HUES64 (cell line): ENCODE results near the gene LRRTM4.
"Not testable (repeated sequence)": the region's sequence is repeated elsewhere in the genome, so short reads cannot be mapped to it uniquely, and the experiment has no call there.

Experiments used
- H3K27ac ChIP-seq: 2 replicates; pipeline ENCODE4 v1.7.0; 2013; ENCODE audit warnings: low read depth, low read length, inconsistent platforms
- H3K27me3 ChIP-seq: 2 replicates; pipeline ENCODE4 v1.6.1; 2013; ENCODE audit warnings: mild to moderate bottlenecking, low read length; ENCODE audit not compliant: insufficient read depth
- H3K36me3 ChIP-seq: 2 replicates; pipeline ENCODE4 v1.6.1; 2013; ENCODE audit warnings: mild to moderate bottlenecking, low read length; ENCODE audit not compliant: insufficient read depth
- H3K4me1 ChIP-seq: 2 replicates; pipeline ENCODE4 v1.6.1; 2013; ENCODE audit warnings: mild to moderate bottlenecking, low read length, moderate library complexity; ENCODE audit not compliant: insufficient read depth
- H3K4me3 ChIP-seq: 2 replicates; pipeline ENCODE4 v1.5.1; 2013; ENCODE audit warnings: mild to moderate bottlenecking, low read length, moderate library complexity
- H3K9ac ChIP-seq: 2 replicates; pipeline ENCODE4 v1.6.1; 2013; ENCODE audit warnings: mild to moderate bottlenecking, low read depth, low read length
- H3K9me3 ChIP-seq: 2 replicates; pipeline ENCODE4 v1.6.1; 2013; ENCODE audit warnings: low read depth, low read length; ENCODE audit not compliant: insufficient read depth
- WGBS: fragments of 150-250, 120-280 bp; methylation state at CpG from one replicate; pipeline ENCODE4 v1.1.7; 2013; ENCODE audit warnings: missing lambda C conversion rate; 5-methylcytosine and 5-hydroxymethylcytosine counted together

Gene LRRTM4

GRCh38 chr2:77210725-77211124, 311.5 kb downstream of the LRRTM4 start:
- Histone ChIP-seq H3K36me3 (no peaks in the 10 kb centered on the region), H3K9ac (no peak overlapping the region), H3K27ac (no peak overlapping the region), H3K4me1 (no peaks in the 10 kb centered on the region), H3K27me3 (no peaks in the 10 kb centered on the region), H3K9me3 (no peaks in the 10 kb centered on the region), H3K4me3 (no peak overlapping the region)
- 87% methylated on average over 3 of the region's 3 CpGs for WGBS

- H3K9ac ChIP-seq: no peak overlapping the region
Measured at GRCh38 chr2:77207331-77207730, 314.8 kb downstream of the LRRTM4 start.

GRCh38 chr2:77201755-77202154, 320.4 kb downstream of the LRRTM4 start:
- WGBS: 88% methylated on average over 2 of the region's 2 CpGs
- no peaks in the 10 kb centered on the region for H3K9me3 ChIP-seq
- H3K9ac ChIP-seq: no peak overlapping the region
- H3K27ac ChIP-seq: no peak overlapping the region
- H3K4me3 ChIP-seq: no peak overlapping the region
- no peaks in the 10 kb centered on the region for H3K36me3 ChIP-seq
- H3K27me3 ChIP-seq: no peaks in the 10 kb centered on the region
- no peaks in the 10 kb centered on the region for H3K4me1 ChIP-seq

More at GRCh38 chr2:77207331-77207730, 314.8 kb downstream of the LRRTM4 start:
- no peak overlapping the region for H3K27ac ChIP-seq
- H3K4me1 ChIP-seq: no peaks in the 10 kb centered on the region
- H3K27me3 ChIP-seq: no peaks in the 10 kb centered on the region
- 100% methylated on average over 1 of the region's 1 CpG for WGBS
- no peaks in the 10 kb centered on the region for H3K36me3 ChIP-seq
- no peaks in the 10 kb centered on the region for H3K9me3 ChIP-seq
- no peak overlapping the region for H3K4me3 ChIP-seq

- no peaks in the 10 kb centered on the region for H3K9me3 ChIP-seq
- H3K27ac ChIP-seq: no peak overlapping the region
- H3K9ac ChIP-seq: no peak overlapping the region
- H3K27me3 ChIP-seq: no peaks in the 10 kb centered on the region
- no peaks in the 10 kb centered on the region for H3K36me3 ChIP-seq
- H3K4me1 ChIP-seq: no peaks in the 10 kb centered on the region
- no peak overlapping the region for H3K4me3 ChIP-seq
Measured at GRCh38 chr2:77199411-77199810, 322.8 kb downstream of the LRRTM4 start.

GRCh38 chr2:77193858-77194448, 328.2 kb downstream of the LRRTM4 start:
- no peak overlapping the region for H3K27ac ChIP-seq
- H3K4me1 ChIP-seq: no peaks in the 10 kb centered on the region
- WGBS: 95% methylated on average over 4 of the region's 4 CpGs
- H3K27me3 ChIP-seq: no peaks in the 10 kb centered on the region
- H3K9ac ChIP-seq: no peak overlapping the region
- no peak overlapping the region for H3K4me3 ChIP-seq
- no peaks in the 10 kb centered on the region for H3K9me3 ChIP-seq
- H3K36me3 ChIP-seq: no peaks in the 10 kb centered on the region

GRCh38 chr2:77192811-77193289, 329.3 kb downstream of the LRRTM4 start:
- Histone ChIP-seq H3K36me3 (no peaks in the 10 kb centered on the region), H3K27me3 (no peaks in the 10 kb centered on the region), H3K4me1 (no peaks in the 10 kb centered on the region), H3K27ac (no peak overlapping the region), H3K9ac (no peak overlapping the region), H3K9me3 (no peaks in the 10 kb centered on the region), H3K4me3 (no peak overlapping the region)
- WGBS: 90% methylated on average over 4 of the region's 5 CpGs

- Histone ChIP-seq H3K27ac (no peak overlapping the region), H3K36me3 (no peaks in the 10 kb centered on the region), H3K9ac (no peak overlapping the region), H3K4me3 (no peak overlapping the region), H3K27me3 (no peaks in the 10 kb centered on the region), H3K9me3 (no peaks in the 10 kb centered on the region), H3K4me1 (no peaks in the 10 kb centered on the region)
- 83% methylated on average over 1 of the region's 1 CpG for WGBS
Measured at GRCh38 chr2:77191665-77192064, 330.5 kb downstream of the LRRTM4 start.

- WGBS: 89% methylated on average over 1 of the region's 2 CpGs
- Histone ChIP-seq H3K4me3 (no peak overlapping the region), H3K27ac (no peak overlapping the region), H3K9me3 (no peaks in the 10 kb centered on the region), H3K9ac (no peak overlapping the region), H3K27me3 (no peaks in the 10 kb centered on the region), H3K4me1 (no peaks in the 10 kb centered on the region), H3K36me3 (no peaks in the 10 kb centered on the region)
Measured at GRCh38 chr2:77190721-77191346, 331.3 kb downstream of the LRRTM4 start.

- WGBS: 88% methylated on average over 2 of the region's 3 CpGs
Measured at GRCh38 chr2:77185052-77185451, 337.1 kb downstream of the LRRTM4 start.

GRCh38 chr2:77179297-77179696, 342.9 kb downstream of the LRRTM4 start:
- Histone ChIP-seq H3K4me1 (no peaks in the 10 kb centered on the region; the same call in 1 of the 2 replicates), H3K9ac (no peak overlapping the region), H3K36me3 (no peaks in the 10 kb centered on the region), H3K27me3 (no peaks in the 10 kb centered on the region), H3K27ac (no peak overlapping the region), H3K9me3 (no peaks in the 10 kb centered on the region), H3K4me3 (no peak overlapping the region)
- 90% methylated on average over 4 of the region's 5 CpGs for WGBS

More at GRCh38 chr2:77185052-77185451, 337.1 kb downstream of the LRRTM4 start:
- Histone ChIP-seq H3K27ac (no peak overlapping the region), H3K9ac (no peak overlapping the region), H3K4me3 (no peak overlapping the region), H3K9me3 (no peaks in the 10 kb centered on the region), H3K4me1 (no peaks in the 10 kb centered on the region), H3K27me3 (no peaks in the 10 kb centered on the region), H3K36me3 (no peaks in the 10 kb centered on the region)

GRCh38 chr2:77175266-77175780, 346.9 kb downstream of the LRRTM4 start:
- not testable (repeated sequence) for H3K27ac ChIP-seq, H3K4me3 ChIP-seq, H3K9ac ChIP-seq, H3K27me3 ChIP-seq, H3K4me1 ChIP-seq, H3K36me3 ChIP-seq, H3K9me3 ChIP-seq
- WGBS: 91% methylated on average over 4 of the region's 4 CpGs
